NK-92 (cell line): ENCODE data around the gene XRCC1.

Experiments
- DNase-seq: peaks from one replicate; lab custom pipeline; 2025; ENCODE audit not compliant: unreplicated experiment; lab: John Stamatoyannopoulos, UW

The XRCC1 gene, protein sequence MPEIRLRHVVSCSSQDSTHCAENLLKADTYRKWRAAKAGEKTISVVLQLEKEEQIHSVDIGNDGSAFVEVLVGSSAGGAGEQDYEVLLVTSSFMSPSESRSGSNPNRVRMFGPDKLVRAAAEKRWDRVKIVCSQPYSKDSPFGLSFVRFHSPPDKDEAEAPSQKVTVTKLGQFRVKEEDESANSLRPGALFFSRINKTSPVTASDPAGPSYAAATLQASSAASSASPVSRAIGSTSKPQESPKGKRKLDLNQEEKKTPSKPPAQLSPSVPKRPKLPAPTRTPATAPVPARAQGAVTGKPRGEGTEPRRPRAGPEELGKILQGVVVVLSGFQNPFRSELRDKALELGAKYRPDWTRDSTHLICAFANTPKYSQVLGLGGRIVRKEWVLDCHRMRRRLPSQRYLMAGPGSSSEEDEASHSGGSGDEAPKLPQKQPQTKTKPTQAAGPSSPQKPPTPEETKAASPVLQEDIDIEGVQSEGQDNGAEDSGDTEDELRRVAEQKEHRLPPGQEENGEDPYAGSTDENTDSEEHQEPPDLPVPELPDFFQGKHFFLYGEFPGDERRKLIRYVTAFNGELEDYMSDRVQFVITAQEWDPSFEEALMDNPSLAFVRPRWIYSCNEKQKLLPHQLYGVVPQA

DNA sequence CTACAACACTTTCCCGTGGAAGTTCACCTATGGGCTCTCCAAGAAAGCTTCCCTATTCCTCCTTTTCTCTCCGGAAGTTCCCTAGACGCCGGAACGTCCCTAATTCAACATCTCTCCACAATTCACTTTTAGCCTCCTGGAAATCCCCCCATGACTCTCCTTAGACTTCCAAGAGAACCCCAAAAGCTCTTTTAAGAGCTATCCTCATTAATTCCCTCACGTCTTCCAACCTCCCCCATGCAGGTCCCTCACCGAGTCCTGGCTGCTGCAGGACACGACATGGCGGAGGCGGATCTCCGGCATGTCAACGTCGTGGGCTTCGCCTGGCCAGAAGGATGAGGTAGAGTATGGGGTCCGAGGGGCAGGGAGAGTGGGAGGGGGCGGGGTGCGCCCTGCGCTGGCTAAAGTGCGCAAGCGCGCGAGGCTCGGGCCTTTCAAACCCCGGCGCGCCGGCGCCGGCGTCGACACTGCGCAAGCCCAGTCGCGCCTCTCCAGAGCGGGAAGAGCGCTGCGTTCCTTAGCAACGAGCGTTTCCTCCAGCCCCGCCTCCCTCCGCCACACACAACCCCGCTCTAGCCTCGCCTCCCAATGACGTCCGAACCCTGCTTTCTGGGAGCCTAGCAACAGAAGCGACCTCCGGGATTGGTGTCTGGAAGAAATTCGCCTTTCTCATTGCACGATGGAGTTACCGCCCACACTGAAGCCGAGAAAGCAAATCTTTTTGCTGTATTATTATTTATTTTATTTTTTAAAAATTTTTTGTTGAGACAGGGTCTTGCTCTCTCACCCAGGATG, at the start of gene XRCC1, which contains the start of gene PINLYP:
TSS of gene XRCC1 (minus strand) at position 372 of the 795 bp plus-strand sequence. CDS start at position 303, 69 bp downstream.
TSS of gene PINLYP (plus strand) at position 646 of the 795 bp plus-strand sequence. CDS start 1,391 bp downstream, outside the sequence.
- peak; percentile 87 for DNase-seq

DNA sequence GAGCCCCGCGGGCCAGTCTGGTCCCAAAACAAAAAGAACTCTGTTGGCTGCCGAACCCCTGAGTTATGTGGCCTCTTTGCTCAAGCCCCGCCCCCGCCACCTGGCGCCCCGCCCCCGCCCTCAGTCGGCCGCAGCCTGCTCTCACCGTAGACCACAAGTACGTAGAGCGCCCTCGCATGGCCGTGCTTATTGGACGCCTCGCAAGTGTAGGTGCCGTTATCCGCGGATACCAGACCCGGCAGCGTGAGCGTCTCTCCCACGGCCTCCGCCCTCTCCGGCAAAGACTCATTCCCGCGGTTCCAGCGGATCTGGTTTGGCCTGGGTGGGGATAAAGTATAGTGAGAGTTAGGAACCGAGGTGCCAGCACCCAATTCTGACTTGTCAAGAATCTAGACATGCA, 49.6 kb upstream of the XRCC1 start:
- DNase-seq: no peak

DNA sequence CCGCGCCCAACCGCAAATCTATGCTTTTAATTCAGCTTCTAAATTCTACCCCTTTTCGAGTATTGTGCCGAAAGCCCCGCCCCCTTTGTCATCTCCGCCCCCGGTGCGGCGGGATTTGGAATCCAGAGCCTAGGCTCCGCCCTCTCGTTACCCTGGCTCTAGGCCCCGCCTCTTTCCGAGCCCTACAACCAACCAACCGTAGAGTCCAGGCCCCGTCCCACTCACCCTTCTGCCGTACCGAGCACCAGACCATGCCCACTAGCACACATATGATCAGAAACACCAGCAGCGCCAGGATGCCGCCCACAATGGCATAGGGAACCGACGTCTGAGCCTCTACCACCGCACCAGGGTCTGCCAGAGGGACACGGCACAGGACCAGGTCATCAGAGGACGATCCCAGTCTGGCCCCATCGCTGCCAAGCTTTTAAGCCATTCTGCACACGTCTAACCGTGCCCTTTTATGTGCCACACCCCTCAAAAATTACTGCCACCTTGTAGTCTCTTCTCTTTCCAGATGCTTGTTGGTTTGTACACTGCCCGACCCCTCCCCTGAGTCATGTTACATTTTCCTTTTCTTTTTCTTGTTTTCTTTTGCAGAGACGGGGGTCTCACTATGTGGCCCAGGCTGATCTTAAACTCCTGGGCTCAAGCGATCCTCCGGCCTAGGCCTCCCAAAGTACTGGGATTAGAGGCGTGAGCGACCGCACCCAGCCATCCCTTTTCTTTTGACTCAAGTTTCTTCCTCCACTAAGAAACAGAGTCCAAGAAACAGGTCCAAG, 48.8 kb upstream of the XRCC1 start:
- no peak for DNase-seq

DNA sequence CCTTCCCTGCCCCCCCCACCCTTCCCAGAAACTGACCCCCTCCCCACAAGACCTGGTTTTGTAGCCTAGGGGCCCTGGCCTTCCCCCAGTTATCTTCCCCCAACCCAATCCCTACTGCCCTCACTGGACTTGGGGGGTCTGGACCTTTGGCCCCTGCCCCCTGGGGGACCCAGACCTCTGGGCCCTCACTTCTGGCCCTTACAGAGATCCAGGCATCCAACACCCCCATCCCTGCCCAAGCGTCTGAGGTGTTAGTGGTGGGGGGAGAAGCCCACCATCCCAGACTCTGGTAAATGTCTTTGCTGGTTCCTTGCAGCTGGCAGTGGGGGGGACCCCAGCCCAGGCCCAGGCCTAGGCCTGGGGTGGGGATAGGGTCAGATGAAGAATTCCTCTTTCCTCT, 47.6 kb upstream of the XRCC1 start:
- DNase-seq: no peak

DNA sequence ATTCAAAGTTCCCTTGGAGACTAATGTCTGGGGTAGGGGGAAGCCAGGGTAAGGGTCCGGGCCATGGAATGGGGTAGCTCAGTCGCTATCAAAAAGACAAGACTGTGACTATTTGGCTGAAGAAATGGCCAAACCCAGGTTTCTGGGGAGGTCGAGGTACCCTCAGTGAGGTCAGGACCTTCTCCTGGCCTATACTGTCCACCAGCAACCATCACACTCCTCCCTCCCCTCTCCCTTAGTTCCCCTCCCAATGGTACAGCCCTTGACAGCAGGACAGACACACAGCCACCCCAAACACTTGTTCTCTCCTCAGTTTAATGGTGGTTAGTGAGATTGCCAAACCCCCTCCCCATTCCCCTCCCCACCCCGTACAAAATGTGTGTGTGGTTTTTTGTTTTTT, 46.7 kb upstream of the XRCC1 start:
- DNase-seq: no peak

DNA sequence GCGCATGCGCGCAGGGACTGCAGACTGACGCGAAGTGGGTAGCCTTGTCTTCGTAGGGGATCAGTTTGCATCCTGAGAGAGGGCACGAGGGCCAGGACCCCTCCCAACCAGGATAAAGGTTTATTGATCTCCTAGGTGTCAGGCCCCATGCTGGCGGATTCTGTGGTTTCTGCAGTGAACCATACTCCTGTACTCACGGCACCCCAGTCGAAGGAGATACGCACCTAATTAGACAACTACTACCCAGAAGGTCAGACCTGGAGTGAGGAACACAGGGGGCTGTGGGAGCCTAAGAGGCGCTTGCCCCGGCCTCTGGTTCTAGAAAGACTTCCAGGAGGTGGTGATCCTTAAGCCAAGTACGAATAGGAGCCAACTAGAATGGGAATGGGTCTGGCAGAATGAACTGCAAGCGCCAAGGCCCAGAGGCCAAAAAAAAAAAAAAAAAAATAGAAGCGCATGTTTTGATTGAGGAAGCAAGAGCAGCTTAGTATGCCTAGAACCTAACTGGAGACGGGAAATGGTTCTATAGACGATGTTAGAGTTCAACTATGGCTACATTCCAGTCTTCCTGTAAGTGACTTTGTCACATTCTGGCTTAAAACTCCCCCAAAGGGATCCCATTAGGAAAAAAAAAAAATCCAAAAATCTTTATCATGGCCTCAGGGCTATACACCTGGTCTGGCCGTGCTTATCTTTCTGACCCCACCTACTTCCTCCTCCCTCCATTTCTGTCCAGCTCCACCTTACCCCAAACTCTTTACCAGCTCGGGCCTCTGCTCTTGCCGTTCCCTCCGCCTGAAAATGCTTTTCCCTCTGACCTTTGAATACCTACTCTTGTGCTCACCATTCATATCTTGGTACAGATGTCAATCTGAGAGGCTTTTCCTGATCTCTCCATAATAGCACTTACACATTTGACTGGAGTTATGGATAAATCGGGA, 45.0 kb upstream of the XRCC1 start:
- no peak for DNase-seq

DNA sequence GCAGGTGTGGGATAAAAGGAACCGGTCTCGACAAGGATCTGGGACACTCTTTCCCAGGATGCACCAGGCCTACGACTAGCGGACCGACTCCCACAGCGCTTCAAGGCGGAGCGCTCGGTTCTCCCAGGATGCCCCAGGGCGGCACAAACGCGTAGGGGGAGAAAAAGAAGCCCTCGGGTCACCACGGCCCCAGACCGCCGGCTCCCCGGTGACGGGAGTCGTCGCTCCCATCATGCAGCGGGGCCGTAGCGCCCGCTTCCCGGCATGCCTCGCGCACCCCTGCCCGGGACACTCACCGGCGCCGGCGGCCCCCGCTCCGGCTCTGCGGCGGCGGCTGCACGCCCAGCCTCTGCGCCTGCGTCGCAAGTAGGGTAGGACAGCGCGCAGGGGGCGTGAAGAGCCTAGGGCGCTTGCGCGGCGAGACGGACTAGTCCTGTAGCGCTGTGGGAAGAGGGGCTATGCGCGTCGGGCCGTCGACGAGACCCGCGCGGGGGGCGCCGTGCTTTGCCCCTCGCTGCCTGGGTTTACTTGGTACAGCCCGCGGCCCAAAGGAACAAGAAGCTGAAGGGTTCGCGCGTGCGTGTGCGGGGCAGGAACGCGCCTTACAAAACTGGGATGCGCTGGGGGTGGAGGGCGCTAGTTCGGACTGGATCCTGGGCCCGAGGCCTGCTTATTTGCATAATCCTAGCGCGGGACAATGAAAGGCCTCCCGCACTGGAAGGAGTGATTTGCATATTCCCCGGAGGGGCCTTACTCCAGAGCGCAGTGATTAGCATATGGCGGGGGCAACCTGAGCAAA, 44.1 kb upstream of the XRCC1 start, which contains the start of gene ZNF428:
TSS of gene ZNF428 (minus strand) at position 368 of the 799 bp plus-strand sequence. CDS start 5,325 bp downstream, outside the sequence.
- no peak for DNase-seq

DNA sequence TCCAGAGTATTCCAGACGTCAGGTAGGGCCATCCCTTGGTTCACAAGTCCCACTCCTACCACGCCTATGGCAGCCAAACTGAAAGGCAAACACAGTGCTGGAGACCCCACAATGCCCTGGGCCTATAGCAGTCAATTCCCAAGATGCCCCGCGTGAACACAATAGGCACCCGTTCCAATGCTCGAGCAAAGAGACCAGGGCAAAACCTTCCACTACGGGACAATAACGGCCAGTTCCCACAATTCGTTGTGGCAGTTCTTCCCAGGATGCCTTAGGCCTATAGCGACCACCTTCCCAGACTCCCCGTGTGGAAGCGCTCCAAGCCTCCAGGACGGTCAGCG, 43.6 kb upstream of the XRCC1 start:
- no peak for DNase-seq

DNA sequence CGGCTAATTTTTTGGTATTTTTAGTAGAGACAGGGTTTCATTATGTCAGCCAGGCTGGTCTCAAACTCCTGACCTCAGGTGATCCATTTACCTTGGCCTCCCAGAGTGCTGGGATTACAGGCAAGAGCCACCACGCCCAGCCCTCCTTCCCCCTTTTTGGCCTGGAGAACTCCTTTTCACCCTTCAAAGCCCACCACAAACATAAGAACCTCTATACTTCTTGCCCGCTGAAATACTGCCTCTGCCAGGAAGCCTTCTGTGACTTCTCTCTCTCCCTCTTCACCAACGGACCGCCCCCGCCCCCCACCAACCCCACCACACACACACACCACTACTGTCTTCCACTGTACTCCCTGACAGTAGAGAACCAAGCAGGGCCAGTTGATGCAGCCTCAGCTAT, 41.6 kb upstream of the XRCC1 start:
- no peak for DNase-seq

DNA sequence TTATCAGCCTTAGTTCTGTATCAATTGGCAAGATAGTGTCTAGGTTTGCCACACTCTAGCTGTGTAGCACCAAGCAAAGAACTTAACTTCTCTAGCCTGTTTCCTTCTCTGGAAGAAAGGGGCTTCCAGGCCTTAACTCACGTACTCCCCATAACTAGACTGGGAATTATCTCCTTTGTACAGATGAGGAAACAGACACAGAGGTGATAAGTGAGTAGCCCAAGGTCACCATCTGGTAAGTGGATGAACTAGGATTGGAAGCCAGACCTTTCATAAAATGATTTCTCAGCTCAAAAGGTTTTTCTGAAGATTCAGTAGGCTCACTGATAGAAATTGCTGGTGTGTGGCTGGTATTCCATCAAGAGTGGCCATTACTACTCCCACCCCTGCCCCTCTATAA, 41.0 kb upstream of the XRCC1 start:
- no peak for DNase-seq

DNA sequence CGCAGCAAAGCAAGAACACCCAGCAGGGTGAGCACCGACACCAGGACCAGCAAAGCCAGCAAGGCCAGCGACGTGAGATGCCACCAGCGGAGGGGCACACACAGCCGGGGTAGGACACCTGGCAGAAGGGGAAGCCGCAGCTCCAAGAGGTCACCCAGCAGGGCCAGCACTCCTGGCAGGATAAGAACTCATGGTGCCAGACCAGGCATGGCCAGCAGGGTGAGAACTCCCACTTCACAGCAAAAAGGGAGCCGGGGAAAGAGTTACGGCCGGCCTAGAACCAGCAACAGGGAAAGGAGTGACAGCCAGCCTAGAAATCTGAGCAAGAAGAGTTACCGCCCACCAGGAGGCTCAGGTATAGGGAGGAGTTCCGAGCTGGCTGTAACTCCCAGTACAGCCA, 37.0 kb upstream of the XRCC1 start:
- no peak for DNase-seq

DNA sequence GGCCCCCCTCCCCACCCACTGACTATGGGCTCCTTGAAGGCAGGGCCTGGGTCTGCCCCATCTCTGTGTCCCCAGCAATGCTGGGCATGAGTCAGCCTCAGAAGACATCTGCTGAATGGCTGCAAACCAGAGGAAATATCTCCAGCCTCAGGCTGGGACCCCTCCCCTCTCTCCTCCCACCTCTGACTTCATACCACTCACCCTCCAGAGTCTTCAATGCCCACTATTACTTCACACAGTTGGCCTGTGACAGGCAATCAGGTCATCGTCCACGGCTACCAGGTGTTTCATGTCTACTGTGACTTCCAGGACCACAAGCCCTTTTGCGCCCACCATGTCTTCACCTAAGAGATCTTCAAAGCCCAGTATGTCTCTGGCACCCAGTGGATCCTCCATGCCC, 36.5 kb upstream of the XRCC1 start, which contains the start of gene SRRM5:
TSS of gene SRRM5 (plus strand) at position 301 of the 400 bp plus-strand sequence. CDS start at position 335, 34 bp downstream.
- DNase-seq: no peak

DNA sequence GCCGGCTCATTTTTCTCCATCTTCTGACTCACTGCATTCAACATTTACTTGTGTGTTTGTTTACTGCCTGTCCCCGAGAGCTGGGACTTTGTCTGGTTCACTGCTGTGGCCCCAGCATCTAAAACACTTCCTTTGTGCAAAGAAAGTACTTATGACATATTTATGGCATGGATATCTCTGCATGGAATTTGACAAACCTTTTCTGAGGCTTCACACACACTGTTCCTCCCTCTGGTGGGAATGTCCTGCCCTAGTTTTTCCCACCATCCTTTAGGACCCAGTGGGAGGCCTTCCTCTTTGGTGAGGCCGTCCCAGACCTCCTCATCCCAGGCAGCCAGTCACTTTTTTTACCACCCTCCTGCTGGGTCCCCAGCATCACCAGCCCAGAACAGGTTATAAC, 35.2 kb upstream of the XRCC1 start:
- no peak for DNase-seq

DNA sequence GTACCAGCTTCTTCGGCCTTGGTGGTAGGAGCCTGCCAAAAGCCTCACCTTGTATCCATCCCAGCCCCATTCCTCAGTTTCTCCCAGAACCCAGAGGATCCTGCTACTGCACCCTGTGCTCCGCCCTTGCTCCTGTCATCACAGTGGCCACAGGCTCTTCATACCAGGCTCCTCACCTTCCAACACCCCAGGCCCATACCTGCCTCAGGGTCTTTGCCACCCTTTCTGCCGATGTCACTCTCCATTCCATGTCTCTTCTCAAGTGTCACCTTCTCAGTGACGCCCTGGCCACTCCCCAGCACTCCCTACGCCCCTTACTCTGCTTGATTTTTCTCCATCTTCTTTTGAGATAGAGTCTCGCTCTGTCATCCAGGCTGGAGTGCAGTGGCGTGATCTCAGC, 34.5 kb upstream of the XRCC1 start:
- DNase-seq: no peak

DNA sequence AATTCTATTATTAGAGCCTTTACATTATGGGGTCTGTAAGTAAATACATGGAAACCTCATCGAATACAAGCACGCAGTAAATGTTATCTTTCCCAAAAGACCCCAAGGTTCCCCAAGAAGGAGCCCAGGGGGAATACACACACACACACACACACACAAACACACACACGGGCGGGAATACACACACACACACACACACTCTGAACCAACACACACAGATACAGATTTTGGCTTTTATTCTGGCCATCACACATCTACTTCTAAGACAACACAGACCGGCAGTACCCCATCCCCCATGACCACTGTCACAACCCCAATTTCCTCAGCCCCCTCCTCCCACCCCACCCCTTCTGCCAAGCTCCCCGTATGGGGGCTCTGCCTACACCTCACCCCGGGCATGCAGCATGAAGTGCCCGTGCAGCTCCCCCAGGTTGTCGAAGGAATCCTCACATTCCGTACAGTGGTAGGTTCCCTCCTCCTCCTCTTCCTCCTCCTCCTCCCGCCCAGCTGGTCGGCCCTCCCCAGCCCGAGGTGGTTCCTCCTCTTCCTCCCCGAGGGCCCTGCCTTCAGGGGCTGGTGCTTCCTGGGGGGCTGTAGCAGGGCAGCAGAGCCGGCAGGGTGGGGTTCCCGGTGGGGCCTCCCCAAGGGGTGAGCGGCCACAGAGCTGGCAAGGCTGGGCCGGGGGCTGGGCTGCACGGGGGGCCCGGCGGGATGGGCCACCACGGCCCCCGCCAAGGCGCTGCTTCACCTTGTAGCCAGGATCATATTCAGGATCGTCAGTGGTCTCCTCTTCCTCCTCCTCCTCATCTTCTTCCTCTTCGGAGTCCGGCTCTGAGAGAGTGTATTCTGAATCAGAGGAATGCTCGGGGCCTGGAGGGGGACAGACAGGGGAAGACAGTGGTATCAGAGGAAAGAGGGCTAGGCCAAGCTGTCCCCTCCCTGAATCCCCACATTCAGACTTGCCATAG, 32.2 kb upstream of the XRCC1 start:
- no peak for DNase-seq

DNA sequence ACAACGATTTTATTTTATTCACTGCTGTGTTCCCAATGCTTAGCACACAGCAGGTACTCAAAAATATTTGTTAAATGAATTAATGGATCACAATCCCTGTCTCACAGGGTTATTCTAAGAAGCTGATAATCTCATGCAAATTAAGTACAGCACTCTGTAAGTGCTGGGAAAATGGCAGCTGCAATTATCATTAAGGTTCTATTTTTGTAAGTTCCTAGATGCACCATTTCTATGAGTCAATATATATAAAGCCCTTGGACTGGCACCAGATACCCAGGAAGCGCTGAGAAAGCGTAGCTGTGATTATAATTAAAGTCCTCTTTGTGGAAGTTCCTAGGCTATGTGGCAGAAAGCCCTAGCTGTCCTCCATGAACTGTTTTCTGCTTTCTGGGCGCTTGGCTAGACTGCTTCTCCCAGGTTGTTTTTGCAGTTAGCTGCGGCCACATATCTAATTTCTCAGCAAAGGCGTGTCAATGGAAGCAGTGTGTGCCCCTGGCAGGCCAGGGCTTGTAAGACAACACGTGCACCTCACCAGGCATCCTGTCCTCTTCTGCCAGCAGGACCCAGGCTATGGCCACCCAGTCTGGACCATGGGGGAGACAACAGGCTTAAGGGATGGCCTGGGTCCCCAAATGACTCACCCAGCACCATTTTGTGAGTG, 31.4 kb upstream of the XRCC1 start:
- no peak for DNase-seq

DNA sequence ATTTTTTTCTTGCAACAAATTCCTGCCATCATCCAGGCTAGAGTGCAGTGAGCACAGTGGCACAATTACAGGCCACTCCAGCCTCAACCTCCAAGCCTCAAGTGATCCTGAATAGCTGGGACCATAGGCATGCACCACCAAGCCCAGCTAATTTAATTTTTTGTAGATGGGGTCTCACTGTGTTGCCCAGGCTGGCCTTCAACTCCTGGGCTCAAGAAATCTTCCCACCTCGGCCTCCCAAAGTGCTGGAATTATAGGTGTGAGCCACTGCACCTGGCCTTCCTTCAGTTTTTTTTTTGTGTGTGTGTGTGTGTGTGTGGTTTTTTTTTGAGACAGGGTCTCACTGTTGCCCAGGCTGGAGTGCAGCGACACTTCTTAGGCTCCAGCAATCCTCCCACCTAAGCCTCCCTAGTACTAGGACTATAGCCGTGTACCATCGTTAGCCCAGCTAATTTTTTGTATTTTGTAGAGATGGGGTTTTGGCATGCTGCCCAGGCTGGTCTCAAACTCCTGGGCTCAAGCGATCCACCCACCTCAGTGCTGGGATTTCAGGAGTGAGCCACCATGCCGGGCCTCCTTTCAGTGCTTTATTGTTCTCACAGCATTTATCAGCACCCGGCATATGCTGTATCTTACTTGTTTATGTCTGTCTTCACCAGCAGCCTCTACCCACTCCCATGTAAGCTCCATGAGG, 30.7 kb upstream of the XRCC1 start:
- no peak for DNase-seq
